ENCODE results near the gene GPD2.

GPD2 gene

GRCh38 chr2:156437272-156437930 lies 1.2 kb downstream of the GPD2 start:
- peak; percentile 65 for DNase-seq

GRCh38 chr2:156437931-156438410 lies 1.8 kb downstream of the GPD2 start:
- no peak for DNase-seq

- DNase-seq = no peak
Measured at GRCh38 chr2:156443089-156443488, 6.9 kb downstream of the GPD2 start.

- DNase-seq = peak; percentile 37
Measured at GRCh38 chr2:156445296-156446220, 9.4 kb downstream of the GPD2 start.

GRCh38 chr2:156447761-156448160 lies 11.6 kb downstream of the GPD2 start:
- DNase-seq = no peak

- no peak for DNase-seq
Measured at GRCh38 chr2:156448766-156449165, 12.6 kb downstream of the GPD2 start.

GRCh38 chr2:156452971-156453370 lies 16.8 kb downstream of the GPD2 start:
- no peak for DNase-seq

- DNase-seq = no peak
Measured at GRCh38 chr2:156455361-156455975, 19.3 kb downstream of the GPD2 start.

- DNase-seq = no peak
Measured at GRCh38 chr2:156456616-156457015, 20.4 kb downstream of the GPD2 start.

- DNase-seq = no peak
Measured at GRCh38 chr2:156457523-156458517, 21.6 kb downstream of the GPD2 start.

- DNase-seq = no peak
Measured at GRCh38 chr2:156459720-156460119, 23.5 kb downstream of the GPD2 start.

- no peak for DNase-seq
Measured at GRCh38 chr2:156464106-156464505, 27.9 kb downstream of the GPD2 start.

- no peak for DNase-seq
Measured at GRCh38 chr2:156465573-156465972, 29.4 kb downstream of the GPD2 start.

- no peak for DNase-seq
Measured at GRCh38 chr2:156466739-156467405, 30.7 kb downstream of the GPD2 start.

GRCh38 chr2:156470975-156471583 lies 34.9 kb downstream of the GPD2 start:
- peak; percentile 50 for DNase-seq

- DNase-seq = no peak
Measured at GRCh38 chr2:156471762-156472161, 35.6 kb downstream of the GPD2 start.

- DNase-seq = no peak
Measured at GRCh38 chr2:156472686-156473085, 36.5 kb downstream of the GPD2 start.

- DNase-seq = no peak
Measured at GRCh38 chr2:156473445-156473844, 37.3 kb downstream of the GPD2 start.

- no peak for DNase-seq
Measured at GRCh38 chr2:156474401-156474800, 38.2 kb downstream of the GPD2 start.

GRCh38 chr2:156476021-156476849 lies 40.1 kb downstream of the GPD2 start:
- DNase-seq = no peak
